HS-5 (cell line): ENCODE results near the gene SETD7.

Experiments used
- DNase-seq: peaks from one replicate; pipeline ENCODE4 v3.0.0-alpha.2; 2012; ENCODE audit warnings: low read depth

The SETD7 gene

GRCh38 chr4:139550724-139551429 is 5.1 kb downstream of the SETD7 start:
- DNase-seq: no peak

- DNase-seq: no peak
These were observed 8.0 kb downstream of the SETD7 start for GRCh38 chr4:139547979-139548378.

GRCh38 chr4:139540632-139541031 is 15.4 kb downstream of the SETD7 start:
- no peak for DNase-seq

- DNase-seq: no peak
These were observed 15.9 kb downstream of the SETD7 start for GRCh38 chr4:139540161-139540560.

GRCh38 chr4:139537292-139537691 is 18.7 kb downstream of the SETD7 start:
- no peak for DNase-seq

GRCh38 chr4:139535871-139536234 is 20.2 kb downstream of the SETD7 start:
- DNase-seq: no peak

GRCh38 chr4:139535228-139535870 is 20.7 kb downstream of the SETD7 start:
- DNase-seq: no peak

GRCh38 chr4:139534287-139534950 is 21.6 kb downstream of the SETD7 start:
- DNase-seq: no peak

GRCh38 chr4:139533511-139533910 is 22.5 kb downstream of the SETD7 start:
- no peak for DNase-seq

- DNase-seq: no peak
These were observed 23.1 kb downstream of the SETD7 start for GRCh38 chr4:139532947-139533346.

GRCh38 chr4:139530833-139531427 is 25.1 kb downstream of the SETD7 start:
- DNase-seq: no peak

- DNase-seq: peak; percentile 68
These were observed 27.5 kb downstream of the SETD7 start for GRCh38 chr4:139528377-139529005.

- DNase-seq: no peak
These were observed 29.1 kb downstream of the SETD7 start for GRCh38 chr4:139526928-139527327.

GRCh38 chr4:139525414-139525813 is 30.6 kb downstream of the SETD7 start:
- no peak for DNase-seq

- DNase-seq: no peak
These were observed 31.9 kb downstream of the SETD7 start for GRCh38 chr4:139524062-139524631.

GRCh38 chr4:139523076-139523475 is 32.9 kb downstream of the SETD7 start:
- no peak for DNase-seq

- DNase-seq: no peak
These were observed 33.6 kb downstream of the SETD7 start for GRCh38 chr4:139522457-139522856.

GRCh38 chr4:139521754-139522401 is 34.1 kb downstream of the SETD7 start:
- no peak for DNase-seq

- no peak for DNase-seq
These were observed 40.5 kb downstream of the SETD7 start for GRCh38 chr4:139515531-139515958.

GRCh38 chr4:139514382-139515059 is 41.5 kb downstream of the SETD7 start:
- DNase-seq: no peak

- no peak for DNase-seq
These were observed 44.7 kb downstream of the SETD7 start for GRCh38 chr4:139511320-139511719.
